NT2/D1 (cell line): ENCODE data around the gene PTPRT.

Experiments used
- DNase-seq: peaks from one replicate; pipeline ENCODE4 v3.0.0-alpha.2; 2011; ENCODE audit warnings: low read depth, low spot score
- H3K27me3 ChIP-seq: 2 replicates; pipeline ENCODE4 v1.6.0; 2011; ENCODE audit warnings: mild to moderate bottlenecking; ENCODE audit not compliant: insufficient read length, insufficient read depth
- H3K36me3 ChIP-seq: 2 replicates; pipeline ENCODE4 v1.6.1; 2011; ENCODE audit warnings: mild to moderate bottlenecking, low read length, mixed read lengths; ENCODE audit not compliant: insufficient read depth, insufficient read length
- H3K4me1 ChIP-seq: 2 replicates; pipeline ENCODE4 v1.5.1; 2011; ENCODE audit not compliant: insufficient read depth, insufficient read length
- H3K4me3 ChIP-seq: 2 replicates; pipeline ENCODE4 v1.5.1; 2011; ENCODE audit warnings: low read depth; ENCODE audit not compliant: insufficient read length
- H3K9ac ChIP-seq: 2 replicates; pipeline ENCODE4 v1.6.0; 2011; ENCODE audit warnings: low read depth; ENCODE audit not compliant: insufficient read length
- H3K9me3 ChIP-seq: 2 replicates; pipeline ENCODE4 v1.5.1; 2011; ENCODE audit warnings: mild to moderate bottlenecking, low read length; ENCODE audit not compliant: insufficient read depth
- SUZ12 ChIP-seq: IDR thresholded peaks from 2 replicates; pipeline ENCODE4 v1.6.1; 2011; ENCODE audit not compliant: insufficient read length, insufficient read depth; ENCODE audit errors: extremely low read depth
- YY1 ChIP-seq: IDR thresholded peaks from 2 replicates; pipeline ENCODE4 v1.6.1; 2011; ENCODE audit not compliant: insufficient read length, insufficient read depth
- ZNF274 ChIP-seq: IDR thresholded peaks from 2 replicates; pipeline ENCODE4 v1.6.1; 2011; ENCODE audit warnings: mild to moderate bottlenecking, low read depth, low read length

The PTPRT gene

DNA sequence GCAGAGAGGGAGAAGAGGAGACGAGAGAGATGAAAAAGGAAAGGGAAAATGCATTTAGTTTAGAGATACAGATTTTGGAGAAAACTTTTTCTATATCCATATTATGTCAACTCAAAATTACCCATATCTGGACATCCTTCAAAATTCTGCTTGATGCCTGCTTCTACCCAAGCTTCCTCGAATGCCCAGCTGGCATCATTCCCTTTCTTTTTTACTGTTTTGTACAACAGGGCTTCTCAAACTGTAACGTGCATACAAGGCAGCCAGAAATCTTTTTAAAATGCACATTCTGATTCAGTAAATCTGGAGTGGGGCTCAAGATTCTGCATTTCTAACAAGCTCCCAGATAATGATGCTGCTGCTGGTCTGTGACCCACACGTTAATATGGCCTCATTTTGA is 1108.8 kb downstream of the PTPRT start:
- Histone ChIP-seq H3K27me3 (no peaks in the 10 kb centered on the region), H3K9me3 (no peaks in the 10 kb centered on the region), H3K9ac (no peak overlapping the region), H3K4me1 (no peaks in the 10 kb centered on the region), H3K4me3 (no peak overlapping the region), H3K36me3 (no peaks in the 10 kb centered on the region)
- no peak for TF ChIP-seq ZNF274
- TF ChIP-seq SUZ12: no peak
- no peak for TF ChIP-seq YY1
- no peak for DNase-seq

DNA sequence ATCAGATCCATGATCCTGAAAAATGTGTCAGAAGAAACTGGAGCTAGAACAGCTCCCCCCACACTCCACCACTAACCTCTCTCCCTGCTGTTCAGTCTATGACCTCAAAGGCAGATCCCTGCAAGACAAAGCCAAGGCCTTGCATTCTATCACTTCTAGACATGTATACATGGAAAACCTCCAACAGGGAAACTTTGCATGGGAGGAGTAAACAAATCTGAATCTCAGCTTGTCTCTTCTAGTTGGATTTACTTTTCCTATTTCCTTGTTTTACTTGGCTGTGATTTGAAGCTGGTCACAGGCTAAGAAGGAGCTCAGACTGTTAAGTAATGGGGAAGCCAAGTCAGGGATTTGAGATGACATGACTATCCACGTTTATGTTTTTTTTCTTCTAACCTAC is 1114.8 kb downstream of the PTPRT start:
- H3K36me3 ChIP-seq: no peaks in the 10 kb centered on the region
- no peaks in the 10 kb centered on the region for H3K4me1 ChIP-seq
- no peaks in the 10 kb centered on the region for H3K27me3 ChIP-seq
- H3K9me3 ChIP-seq: no peaks in the 10 kb centered on the region
- no peak overlapping the region for H3K9ac ChIP-seq
- no peak for DNase-seq
- TF ChIP-seq YY1 (no peak), SUZ12 (no peak), ZNF274 (no peak)
- no peak overlapping the region for H3K4me3 ChIP-seq

GRCh38 chr20:42067596-42067995 is 1122.1 kb downstream of the PTPRT start:
- no peak overlapping the region for H3K4me3 ChIP-seq
- no peak for TF ChIP-seq SUZ12
- TF ChIP-seq YY1: no peak
- TF ChIP-seq ZNF274: no peak
- DNase-seq: no peak
- H3K36me3 ChIP-seq: no peaks in the 10 kb centered on the region
- no peak overlapping the region for H3K9ac ChIP-seq
- no peaks in the 10 kb centered on the region for H3K9me3 ChIP-seq
- peaks cover 3% of the 10 kb centered on the region for H3K27me3 ChIP-seq
- no peaks in the 10 kb centered on the region for H3K4me1 ChIP-seq

GRCh38 chr20:42067174-42067573 is 1122.5 kb downstream of the PTPRT start:
- peaks cover 3% of the 10 kb centered on the region for H3K27me3 ChIP-seq
- DNase-seq: no peak
- H3K4me3 ChIP-seq: no peak overlapping the region
- no peak for TF ChIP-seq YY1
- TF ChIP-seq SUZ12: no peak
- TF ChIP-seq ZNF274: no peak
- H3K9ac ChIP-seq: no peak overlapping the region
- no peaks in the 10 kb centered on the region for H3K4me1 ChIP-seq
- H3K9me3 ChIP-seq: no peaks in the 10 kb centered on the region
- H3K36me3 ChIP-seq: no peaks in the 10 kb centered on the region

GRCh38 chr20:42063141-42063540 is 1126.6 kb downstream of the PTPRT start:
- no peaks in the 10 kb centered on the region for H3K9me3 ChIP-seq
- TF ChIP-seq ZNF274: no peak
- TF ChIP-seq SUZ12: no peak
- no peak for TF ChIP-seq YY1
- no peak for DNase-seq
- H3K9ac ChIP-seq: no peak overlapping the region
- peaks cover 3% of the 10 kb centered on the region for H3K27me3 ChIP-seq
- H3K4me1 ChIP-seq: no peaks in the 10 kb centered on the region
- no peak overlapping the region for H3K4me3 ChIP-seq
- no peaks in the 10 kb centered on the region for H3K36me3 ChIP-seq

- H3K27me3 ChIP-seq: no peaks in the 10 kb centered on the region
- no peak for TF ChIP-seq YY1
- TF ChIP-seq ZNF274: no peak
- no peak for TF ChIP-seq SUZ12
- H3K4me1 ChIP-seq: no peaks in the 10 kb centered on the region
- H3K9me3 ChIP-seq: no peaks in the 10 kb centered on the region
- no peak overlapping the region for H3K4me3 ChIP-seq
- H3K9ac ChIP-seq: no peak overlapping the region
- no peaks in the 10 kb centered on the region for H3K36me3 ChIP-seq
- no peak for DNase-seq
Measured at GRCh38 chr20:42053350-42053749, 1136.4 kb downstream of the PTPRT start.

DNA sequence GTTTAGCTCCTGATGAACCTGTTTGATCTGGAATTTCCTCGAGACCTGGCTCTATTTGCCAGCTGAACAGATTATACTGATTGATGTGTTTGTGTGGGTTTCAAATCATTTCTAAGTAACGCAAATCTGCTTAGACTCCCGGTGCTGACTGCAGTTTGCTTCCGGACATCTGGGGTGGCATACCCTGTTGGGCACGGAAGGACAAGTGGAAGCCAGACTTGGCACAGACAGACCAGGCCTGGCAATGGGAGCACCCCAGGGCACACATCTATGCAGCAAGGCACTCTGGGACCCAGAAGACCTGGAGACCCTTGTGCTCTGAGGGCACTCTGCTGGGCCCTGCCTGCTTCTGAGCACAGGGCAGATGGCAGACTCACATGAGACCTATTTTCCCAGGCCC is 1137.8 kb downstream of the PTPRT start:
- H3K36me3 ChIP-seq: no peaks in the 10 kb centered on the region
- no peaks in the 10 kb centered on the region for H3K27me3 ChIP-seq
- H3K9me3 ChIP-seq: no peaks in the 10 kb centered on the region

More for the DNA sequence above, 1137.8 kb downstream of the PTPRT start:
- TF ChIP-seq YY1 (no peak), ZNF274 (no peak), SUZ12 (no peak)
- no peak overlapping the region for H3K9ac ChIP-seq
- no peak for DNase-seq
- no peak overlapping the region for H3K4me3 ChIP-seq
- H3K4me1 ChIP-seq: no peaks in the 10 kb centered on the region
